ENCODE results near the gene MORF4L1. TPM values are rescaled to one million over a fixed set of nuclear protein-coding genes. Genes with fewer than 3 reads are reported as not detected.
"Not testable (repeated sequence)": the region's sequence is repeated elsewhere in the genome, so short reads cannot be mapped to it uniquely, and the experiment has no call there.

MORF4L1 gene
- total and polyA plus RNA-seq, 3 donors from 2014 or later: 413 to 1,132 (median 414) TPM

DNA sequence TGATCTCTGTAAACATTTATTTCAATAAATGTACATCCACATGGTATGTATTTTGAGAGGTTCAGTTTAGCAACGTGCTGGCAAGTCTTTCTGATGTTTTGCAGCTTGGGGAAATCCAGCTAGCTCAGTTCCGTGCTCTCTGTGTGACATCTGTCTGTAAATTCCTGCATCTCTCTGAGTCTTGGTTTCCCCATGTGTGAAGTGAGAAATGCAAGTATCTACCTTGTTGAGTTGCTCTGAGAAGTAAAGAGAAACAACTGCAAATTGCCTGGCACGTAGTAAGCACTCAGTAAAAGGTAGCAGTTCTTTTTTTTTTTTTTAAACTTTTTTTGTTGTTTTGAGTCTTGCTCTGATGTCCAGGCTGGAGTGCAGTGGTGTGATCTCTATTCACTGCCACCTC, 30.2 kb upstream of the MORF4L1 start:
- Histone ChIP-seq H3K4me1 (no peaks in the 10 kb centered on the region), H3K27ac (no peak overlapping the region), H3K4me3 (no peak overlapping the region), H3K36me3 (ENCODE audit: low read depth, missing control alignments) (no peaks in the 10 kb centered on the region), H3K9me3 (no peaks in the 10 kb centered on the region), H3K27me3 (no peaks in the 10 kb centered on the region)
- intact Hi-C loops (cut with DNase I; ENCODE audit: low total_unique reads): no loop called here
- DNase-seq: no peak
- WGBS, 2 donors: 91 to 96% methylated on average over 3 of the region's 3 CpGs
- no peak for TF ChIP-seq POLR2A (IDR thresholded peaks at IDR 0.05)

DNA sequence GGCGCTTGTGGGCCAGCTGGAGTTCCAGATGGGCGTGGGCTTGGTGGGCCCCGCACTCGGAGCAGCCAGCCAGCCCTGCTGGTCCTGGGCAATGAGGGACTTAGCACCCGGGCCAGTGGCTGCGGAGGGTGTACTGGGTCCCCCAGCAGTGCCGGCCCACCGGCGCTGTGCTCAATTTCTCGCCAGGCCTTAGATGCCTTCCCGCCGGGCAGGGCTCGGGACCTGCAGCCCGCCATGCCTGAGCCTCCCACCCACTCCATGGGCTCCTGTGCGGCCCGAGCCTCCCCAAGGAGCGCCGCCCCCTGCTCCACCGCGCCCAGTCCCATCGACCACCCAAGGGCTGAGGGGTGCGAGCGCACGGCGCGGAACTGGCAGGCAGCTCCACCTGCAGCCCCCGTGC, 25.8 kb upstream of the MORF4L1 start:
- H3K36me3 ChIP-seq (ENCODE audit: low read depth, missing control alignments); DNase-seq; H3K4me3 ChIP-seq; H3K9me3 ChIP-seq; intact Hi-C loops (cut with DNase I; ENCODE audit: low total_unique reads); H3K4me1 ChIP-seq; H3K27me3 ChIP-seq; H3K27ac ChIP-seq: not testable (repeated sequence)
- 44 to 61% methylated on average over 13 to 21 of the region's 27 CpGs for WGBS, 2 donors

- 33 to 44% methylated on average over 15 of the region's 15 CpGs for WGBS, 2 donors
- H3K27me3 ChIP-seq; H3K36me3 ChIP-seq (ENCODE audit: low read depth, missing control alignments); intact Hi-C loops (cut with DNase I; ENCODE audit: low total_unique reads); H3K4me1 ChIP-seq; H3K9me3 ChIP-seq: not testable (repeated sequence)
- peak overlapping the region in 1 of 2 donors; percentile 13 for H3K4me3 ChIP-seq
- H3K27ac ChIP-seq: peak overlapping the region in 1 of 2 donors; percentile 24
- DNase-seq: peak; percentile 64
These were observed 25.2 kb upstream of the MORF4L1 start for GRCh38 chr15:78847387-78847906.

- H3K27ac ChIP-seq: peak overlapping the region; percentile 30 to 50
These were observed 22.3 kb upstream of the MORF4L1 start for GRCh38 chr15:78850352-78850751.

GRCh38 chr15:78850941-78851755, 21.5 kb upstream of the MORF4L1 start:
- TF ChIP-seq POLR2A (IDR thresholded peaks at IDR 0.05) (no peak), CTCF (IDR thresholded peaks at IDR 0.05) (no peak)
- peak overlapping the region in 1 of 2 donors; percentile 50 for H3K27ac ChIP-seq
- 48 to 78% methylated on average over 6 of the region's 6 CpGs for WGBS, 2 donors
- H3K27me3 ChIP-seq: no peaks in the 10 kb centered on the region
- no peak overlapping the region for H3K4me3 ChIP-seq
- H3K36me3 ChIP-seq (ENCODE audit: low read depth, missing control alignments): no peaks in the 10 kb centered on the region
- DNase-seq: peak; percentile 75
- no peaks in the 10 kb centered on the region for H3K4me1 ChIP-seq
- intact Hi-C loops (cut with DNase I; ENCODE audit: low total_unique reads): no loop called here
- H3K9me3 ChIP-seq: no peaks in the 10 kb centered on the region

More at GRCh38 chr15:78850352-78850751, 22.3 kb upstream of the MORF4L1 start:
- no peaks in the 10 kb centered on the region for H3K27me3 ChIP-seq
- WGBS, 2 donors: 84 to 96% methylated on average over 2 of the region's 2 CpGs
- intact Hi-C loops (cut with DNase I; ENCODE audit: low total_unique reads): no loop called here
- H3K36me3 ChIP-seq (ENCODE audit: low read depth, missing control alignments): no peaks in the 10 kb centered on the region
- TF ChIP-seq CTCF (IDR thresholded peaks at IDR 0.05) (no peak), POLR2A (IDR thresholded peaks at IDR 0.05) (no peak)
- no peak overlapping the region for H3K4me3 ChIP-seq
- no peaks in the 10 kb centered on the region for H3K9me3 ChIP-seq
- DNase-seq: no peak
- H3K4me1 ChIP-seq: no peaks in the 10 kb centered on the region

DNA sequence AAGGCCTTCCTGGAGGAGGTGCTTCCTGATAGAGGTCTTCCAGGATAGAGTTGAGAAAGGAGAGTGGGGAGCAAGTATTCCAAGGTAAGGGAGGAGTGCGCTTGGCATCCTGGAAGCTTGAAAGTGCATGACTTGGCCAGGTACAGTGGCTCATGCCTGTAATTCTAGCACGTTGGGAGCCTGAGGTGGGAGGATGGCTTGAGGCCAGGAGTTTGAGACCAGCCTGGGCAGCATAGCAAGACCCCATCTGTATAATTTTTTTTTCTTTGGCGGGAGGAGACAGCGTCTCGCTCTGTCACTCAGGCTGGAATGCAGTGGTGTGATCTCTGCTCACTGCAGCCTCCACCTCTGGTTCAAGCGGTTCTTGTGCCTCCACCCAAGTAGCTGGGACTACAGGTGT, 19.2 kb upstream of the MORF4L1 start:
- Histone ChIP-seq H3K4me3 (no peak overlapping the region), H3K9me3 (no peaks in the 10 kb centered on the region), H3K27me3 (no peaks in the 10 kb centered on the region), H3K36me3 (ENCODE audit: low read depth, missing control alignments) (no peaks in the 10 kb centered on the region), H3K27ac (no peak overlapping the region), H3K4me1 (no peaks in the 10 kb centered on the region)
- 90 to 98% methylated on average over 6 of the region's 6 CpGs for WGBS, 2 donors
- no peak for TF ChIP-seq POLR2A (IDR thresholded peaks at IDR 0.05)
- TF ChIP-seq CTCF (IDR thresholded peaks at IDR 0.05): no peak
- intact Hi-C loops (cut with DNase I; ENCODE audit: low total_unique reads): no loop called here
- DNase-seq: no peak
